Measurements from ENCODE around the gene H2BK1. TPM values are rescaled to one million over a fixed set of nuclear protein-coding genes. Genes with fewer than 3 reads are reported as not detected.

H2BK1 gene
- total RNA-seq = not detected in 2 replicates

DNA sequence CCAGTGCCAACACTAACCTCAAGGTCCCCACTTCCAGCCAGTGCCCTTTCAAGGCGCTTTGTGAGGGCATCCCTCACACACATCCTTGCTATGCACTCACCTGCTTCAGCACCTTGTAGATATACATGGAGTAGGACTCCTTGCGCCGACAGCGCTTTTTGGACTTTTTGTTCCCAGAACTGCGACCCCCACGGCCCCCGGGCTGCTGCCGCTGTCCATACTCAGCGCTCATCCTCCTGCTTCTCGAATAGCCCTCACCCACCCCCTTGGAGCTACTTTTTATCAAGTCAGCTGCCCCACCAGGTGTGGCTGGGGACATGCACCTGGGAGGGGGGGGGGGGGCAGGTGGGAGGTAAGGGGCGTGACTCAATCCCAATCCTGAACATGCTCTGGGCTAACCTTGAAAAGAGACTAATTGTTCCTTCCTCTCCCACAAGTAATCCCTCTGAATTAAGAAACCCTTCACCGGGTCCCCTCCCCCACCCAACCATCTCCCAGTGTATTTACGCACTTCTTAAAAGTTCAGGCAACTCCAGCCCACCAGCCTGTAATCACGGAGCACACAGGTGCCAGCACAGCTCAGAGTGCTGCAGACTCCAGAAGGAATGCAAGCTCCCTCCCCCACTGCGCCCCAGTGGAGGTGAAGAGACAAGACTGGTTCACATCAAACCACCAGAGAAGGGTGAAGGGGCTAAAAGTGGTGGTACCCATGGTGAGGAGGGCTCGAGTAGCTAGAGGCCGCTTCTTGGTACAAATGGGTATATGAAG, at the start of gene H2BK1:
Gene H2BK1 (minus strand): TSS at position 402 of the 768 bp plus-strand sequence. CDS start 170 bp downstream, at position 232.
- Mint-ChIP-seq H3K27me3 (ENCODE audit: insufficient read depth) (peaks cover 3% of the 10 kb centered on the region), H3K27ac (peak within 1 kb of the TSS; percentile 29)

GRCh38 chr7:151257990-151258389, 47.7 kb upstream of the H2BK1 start:
- no peak for DNase-seq (ENCODE audit: low spot score)
- intact Hi-C loops (cut with micrococcal nuclease) = no loop called here
- no peak overlapping the region for H3K4me3 Mint-ChIP-seq
- no peaks in the 10 kb centered on the region for H3K9me3 Mint-ChIP-seq
- H3K36me3 Mint-ChIP-seq (ENCODE audit: low read depth) = no peaks in the 10 kb centered on the region
- no peaks in the 10 kb centered on the region for H3K4me1 Mint-ChIP-seq (ENCODE audit: low read depth)
- peaks cover 49% of the 10 kb centered on the region for H3K27me3 Mint-ChIP-seq (ENCODE audit: insufficient read depth)
- H3K27ac Mint-ChIP-seq = no peak overlapping the region

More for the DNA sequence above, at the start of gene H2BK1:
- Mint-ChIP-seq H3K4me3 (no peak within 1 kb of the TSS), H3K4me1 (ENCODE audit: low read depth) (peaks cover 20% of the 10 kb centered on the region), H3K36me3 (ENCODE audit: low read depth) (peaks cover 22% of the 10 kb centered on the region), H3K9me3 (no peaks in the 10 kb centered on the region)
- no peak for DNase-seq (ENCODE audit: low spot score)
- intact Hi-C loops (cut with micrococcal nuclease) = no loop called here

GRCh38 chr7:151256410-151257045, 46.2 kb upstream of the H2BK1 start:
- Mint-ChIP-seq H3K4me3 (no peak overlapping the region), H3K27ac (no peak overlapping the region), H3K9me3 (no peaks in the 10 kb centered on the region), H3K36me3 (ENCODE audit: low read depth) (no peaks in the 10 kb centered on the region), H3K27me3 (ENCODE audit: insufficient read depth) (peaks cover 57% of the 10 kb centered on the region), H3K4me1 (ENCODE audit: low read depth) (no peaks in the 10 kb centered on the region)
- no peak for DNase-seq (ENCODE audit: low spot score)
- intact Hi-C loops (cut with micrococcal nuclease) = no loop called here

- no peaks in the 10 kb centered on the region for H3K36me3 Mint-ChIP-seq (ENCODE audit: low read depth)
- H3K27ac Mint-ChIP-seq = no peak overlapping the region
- DNase-seq (ENCODE audit: low spot score) = no peak
- peaks cover 63% of the 10 kb centered on the region for H3K27me3 Mint-ChIP-seq (ENCODE audit: insufficient read depth)
- H3K4me3 Mint-ChIP-seq = no peak overlapping the region
- H3K9me3 Mint-ChIP-seq = no peaks in the 10 kb centered on the region
- intact Hi-C loops (cut with micrococcal nuclease) = no loop called here
- H3K4me1 Mint-ChIP-seq (ENCODE audit: low read depth) = peaks cover 3% of the 10 kb centered on the region
Observed at GRCh38 chr7:151255390-151255789, 45.1 kb upstream of the H2BK1 start.

- Mint-ChIP-seq H3K27me3 (ENCODE audit: insufficient read depth) (peaks cover 68% of the 10 kb centered on the region), H3K27ac (no peak overlapping the region), H3K36me3 (ENCODE audit: low read depth) (no peaks in the 10 kb centered on the region), H3K4me1 (ENCODE audit: low read depth) (peaks cover 6% of the 10 kb centered on the region), H3K9me3 (no peaks in the 10 kb centered on the region), H3K4me3 (no peak overlapping the region)
- intact Hi-C loops (cut with micrococcal nuclease) = no loop called here
- DNase-seq (ENCODE audit: low spot score) = no peak
Observed at GRCh38 chr7:151254851-151255250, 44.6 kb upstream of the H2BK1 start.

GRCh38 chr7:151254316-151254715, 44.0 kb upstream of the H2BK1 start:
- intact Hi-C loops (cut with micrococcal nuclease) = no loop called here
- Mint-ChIP-seq H3K9me3 (no peaks in the 10 kb centered on the region), H3K27ac (no peak overlapping the region), H3K4me3 (no peak overlapping the region), H3K4me1 (ENCODE audit: low read depth) (peaks cover 8% of the 10 kb centered on the region), H3K36me3 (ENCODE audit: low read depth) (peaks cover under 1% of the 10 kb centered on the region), H3K27me3 (ENCODE audit: insufficient read depth) (peaks cover 72% of the 10 kb centered on the region)
- no peak for DNase-seq (ENCODE audit: low spot score)

GRCh38 chr7:151252961-151253711, 42.8 kb upstream of the H2BK1 start:
- Mint-ChIP-seq H3K36me3 (ENCODE audit: low read depth) (peaks cover 2% of the 10 kb centered on the region), H3K9me3 (no peaks in the 10 kb centered on the region), H3K27me3 (ENCODE audit: insufficient read depth) (peaks cover 69% of the 10 kb centered on the region), H3K4me1 (ENCODE audit: low read depth) (peaks cover 11% of the 10 kb centered on the region), H3K4me3 (no peak overlapping the region), H3K27ac (no peak overlapping the region)
- DNase-seq (ENCODE audit: low spot score) = no peak
- intact Hi-C loops (cut with micrococcal nuclease) = no loop called here

DNA sequence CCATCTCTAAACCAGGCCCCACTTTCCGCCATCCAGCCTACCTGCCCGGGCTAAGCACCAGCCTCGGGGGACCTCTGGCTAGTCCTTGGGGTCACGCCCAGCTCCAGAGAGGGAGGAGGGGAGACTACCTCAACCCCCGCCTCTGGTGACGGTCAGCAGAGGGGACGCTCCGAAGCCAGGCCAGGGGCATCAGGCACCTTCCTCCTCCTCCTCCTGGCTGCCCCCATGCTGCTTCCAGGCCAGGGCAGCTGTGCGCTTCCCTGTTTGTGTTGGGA, 42.2 kb upstream of the H2BK1 start:
- no peak for DNase-seq (ENCODE audit: low spot score)
- Mint-ChIP-seq H3K36me3 (ENCODE audit: low read depth) (peaks cover 2% of the 10 kb centered on the region), H3K27ac (no peak overlapping the region), H3K4me3 (no peak overlapping the region), H3K9me3 (no peaks in the 10 kb centered on the region), H3K27me3 (ENCODE audit: insufficient read depth) (peaks cover 69% of the 10 kb centered on the region), H3K4me1 (ENCODE audit: low read depth) (peaks cover 15% of the 10 kb centered on the region)
- intact Hi-C loops (cut with micrococcal nuclease) = no loop called here

DNA sequence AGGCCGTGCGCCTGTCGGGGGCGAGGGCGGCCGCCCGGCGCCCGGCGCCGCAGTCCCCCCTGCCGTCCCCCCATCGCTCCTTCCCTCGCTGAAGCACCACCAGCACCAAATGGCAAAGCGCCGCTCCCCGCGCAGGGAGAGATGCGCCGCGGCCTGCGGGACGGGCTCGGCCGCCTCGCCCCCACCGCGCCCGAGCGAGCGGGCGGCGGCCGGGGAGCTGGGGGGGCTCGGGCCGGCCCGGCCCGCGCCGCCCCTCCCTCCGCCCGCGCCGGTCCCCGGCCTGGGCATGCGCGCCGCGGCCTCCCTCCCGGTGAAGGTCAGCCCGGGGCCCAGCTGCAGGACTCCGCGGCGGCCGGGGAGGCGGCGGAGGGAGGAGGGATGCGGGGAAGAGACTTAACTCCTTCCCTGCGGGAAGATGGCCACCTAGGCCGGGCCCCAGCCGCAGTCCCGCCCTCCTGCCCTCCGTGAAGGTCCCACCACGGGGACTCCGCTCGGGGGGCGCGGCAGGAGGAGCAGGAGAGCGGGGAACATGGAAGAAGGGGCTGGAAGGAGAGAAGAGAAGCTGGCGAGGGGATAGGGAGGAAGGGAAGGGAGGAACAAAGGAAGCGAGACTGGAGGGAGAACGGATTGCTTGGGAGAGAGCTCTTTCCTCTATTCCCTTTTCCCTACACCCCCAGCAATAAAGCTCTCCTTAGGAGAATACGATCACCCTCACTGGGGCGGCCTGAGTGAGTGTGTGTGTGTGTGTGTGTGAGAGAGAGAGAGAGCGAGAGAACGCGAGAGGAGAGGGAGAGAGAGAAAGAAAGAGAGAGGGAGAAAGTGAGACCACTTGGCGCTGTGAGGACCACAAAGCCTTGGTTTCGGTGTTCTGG, 41.6 kb upstream of the H2BK1 start:
- H3K27me3 Mint-ChIP-seq (ENCODE audit: insufficient read depth) = peaks cover 71% of the 10 kb centered on the region
- H3K36me3 Mint-ChIP-seq (ENCODE audit: low read depth) = peaks cover 2% of the 10 kb centered on the region
- no peak overlapping the region for H3K27ac Mint-ChIP-seq
- no peaks in the 10 kb centered on the region for H3K9me3 Mint-ChIP-seq
- peaks cover 15% of the 10 kb centered on the region for H3K4me1 Mint-ChIP-seq (ENCODE audit: low read depth)
- H3K4me3 Mint-ChIP-seq = peak overlapping the region; percentile 3
- DNase-seq (ENCODE audit: low spot score) = no peak
- intact Hi-C loops (cut with micrococcal nuclease) = no loop called here

- no peak for DNase-seq (ENCODE audit: low spot score)
- H3K27me3 Mint-ChIP-seq (ENCODE audit: insufficient read depth) = peaks cover 73% of the 10 kb centered on the region
- no peak overlapping the region for H3K27ac Mint-ChIP-seq
- H3K4me1 Mint-ChIP-seq (ENCODE audit: low read depth) = peaks cover 15% of the 10 kb centered on the region
- peaks cover 2% of the 10 kb centered on the region for H3K36me3 Mint-ChIP-seq (ENCODE audit: low read depth)
- intact Hi-C loops (cut with micrococcal nuclease) = no loop called here
- no peaks in the 10 kb centered on the region for H3K9me3 Mint-ChIP-seq
- H3K4me3 Mint-ChIP-seq = no peak overlapping the region
Observed at GRCh38 chr7:151251328-151251688, 41.0 kb upstream of the H2BK1 start.

DNA sequence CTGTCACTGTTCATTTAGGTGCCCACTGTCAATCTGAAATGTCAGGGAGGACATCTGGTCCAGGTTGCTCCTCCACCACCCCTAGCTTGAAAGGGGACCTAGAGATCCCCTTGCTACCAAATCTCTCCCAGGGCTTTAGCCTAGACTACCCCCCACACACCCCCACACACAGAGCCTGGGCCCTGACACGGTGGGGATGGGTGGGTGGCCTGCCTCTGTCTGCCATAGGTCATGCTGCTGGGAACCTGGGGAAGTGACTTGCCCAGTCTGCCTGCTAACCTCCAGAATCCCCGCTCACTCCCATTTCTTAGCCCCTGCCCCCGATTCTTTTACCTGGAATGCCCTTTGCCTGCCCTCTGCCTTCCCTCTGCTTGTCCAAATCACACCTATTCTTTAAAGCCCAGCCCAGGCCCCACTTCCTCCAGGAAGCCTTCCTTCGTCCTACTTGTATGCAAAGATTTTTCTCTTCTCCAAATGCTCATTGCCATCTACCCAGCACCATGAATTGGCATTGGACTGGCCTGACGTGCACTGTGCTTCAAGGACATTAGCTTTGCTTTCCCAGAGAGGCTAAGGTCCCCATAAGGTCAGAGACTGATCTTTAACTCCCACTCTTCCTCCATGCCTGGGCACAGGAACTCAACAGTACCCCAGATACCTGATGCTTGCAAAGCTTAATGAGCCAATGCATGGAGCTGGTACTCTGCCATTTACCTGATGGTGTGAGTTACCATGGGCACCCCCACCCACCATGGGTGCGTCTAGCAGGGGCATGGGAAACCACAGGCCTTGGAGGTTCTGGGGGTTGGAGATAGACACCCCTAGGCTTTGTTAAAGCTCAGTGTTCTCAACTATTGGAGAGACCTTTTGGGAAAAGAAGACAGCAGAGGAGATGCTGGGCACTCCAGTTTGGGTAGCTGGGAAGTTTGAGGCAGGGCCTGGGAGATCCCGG, 40.2 kb upstream of the H2BK1 start:
- peaks cover 2% of the 10 kb centered on the region for H3K36me3 Mint-ChIP-seq (ENCODE audit: low read depth)
- no peak for DNase-seq (ENCODE audit: low spot score)
- H3K27me3 Mint-ChIP-seq (ENCODE audit: insufficient read depth) = peaks cover 75% of the 10 kb centered on the region
- intact Hi-C loops (cut with micrococcal nuclease) = no loop called here
- no peak overlapping the region for H3K27ac Mint-ChIP-seq
- H3K4me1 Mint-ChIP-seq (ENCODE audit: low read depth) = peaks cover 15% of the 10 kb centered on the region
- peak overlapping the region; percentile 20 for H3K4me3 Mint-ChIP-seq
- no peaks in the 10 kb centered on the region for H3K9me3 Mint-ChIP-seq

DNA sequence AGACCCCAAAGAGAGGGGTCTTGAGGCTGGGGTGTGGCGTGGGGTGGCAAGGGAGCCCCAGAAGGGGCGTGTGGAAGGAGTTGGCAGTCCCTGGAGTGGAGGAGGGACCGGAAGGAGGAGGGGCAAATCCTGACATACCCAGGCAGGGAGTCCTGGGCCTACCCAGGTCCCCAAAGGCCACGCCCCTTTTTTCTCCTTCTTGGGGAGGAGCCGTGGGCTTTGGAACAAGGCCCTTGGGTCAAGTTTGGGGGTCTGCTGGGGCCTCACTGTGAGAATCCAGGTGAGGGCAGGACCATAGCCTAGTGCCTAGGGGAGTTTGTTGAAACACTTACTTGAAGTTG, 39.4 kb upstream of the H2BK1 start:
- no peak overlapping the region for H3K27ac Mint-ChIP-seq
- DNase-seq (ENCODE audit: low spot score) = no peak
- H3K9me3 Mint-ChIP-seq = no peaks in the 10 kb centered on the region
- intact Hi-C loops (cut with micrococcal nuclease) = loop anchor here (5.0 kb wide), 1 partner anchor 268 kb away; the partner anchor contains the start of gene RHEB
- peaks cover 16% of the 10 kb centered on the region for H3K4me1 Mint-ChIP-seq (ENCODE audit: low read depth)
- peaks cover 72% of the 10 kb centered on the region for H3K27me3 Mint-ChIP-seq (ENCODE audit: insufficient read depth)
- peak overlapping the region; percentile 27 for H3K4me3 Mint-ChIP-seq
- H3K36me3 Mint-ChIP-seq (ENCODE audit: low read depth) = peaks cover 2% of the 10 kb centered on the region

Measured in activated T-helper 1 cell treated with anti-CD3 and anti-CD28 coated beads, Interleukin-12 subunit alpha, Interleukin-12 subunit beta, Interleukin-2, Interleukin-4 antibody, amounts not matched to agents 30 ng/mL and 10 ng/mL and 1 ng/mL, durations not matched to agents 14 hours and 24 hours and 36 hours (primary cell).